Colonic mucosa (tissue), 4 donors: ENCODE results near the gene S100A12. TPM values are rescaled to one million over a fixed set of nuclear protein-coding genes. Genes with fewer than 3 reads are reported as not detected.
A peak's percentile ranks its signal among the peaks of the same experiment; 100 is the strongest.

Experiments used
- DNase-seq: peaks from one replicate; pipeline ENCODE4 v3.0.0-alpha.2; 2020
- H3K27ac ChIP-seq: fragments of 200-600 bp; one replicate; pipeline ENCODE4 v1.8.0; 2021
- H3K27me3 ChIP-seq: fragments of 200-600 bp; one replicate; pipeline ENCODE4 v1.8.0; 2021
- H3K36me3 ChIP-seq: fragments of 200-600 bp; one replicate; pipeline ENCODE4 v1.8.0; 2021
- H3K4me1 ChIP-seq: fragments of 200-600 bp; one replicate; pipeline ENCODE4 v1.8.0; 2021; ENCODE audit warnings: mild to moderate bottlenecking
- H3K4me3 ChIP-seq: fragments of 200-600 bp; one replicate; pipeline ENCODE4 v1.8.0; 2021
- H3K9ac ChIP-seq, 2 donors: one replicate each; pipeline ENCODE4 v1.7.0; 2013; ENCODE audit warnings: control low read depth in 2 of 2, low read depth in 2 of 2, low read length in 2 of 2
- H3K9me3 ChIP-seq: fragments of 200-600 bp; one replicate; pipeline ENCODE4 v1.8.0; 2021
- CTCF ChIP-seq: fragments of 200-600 bp; IDR thresholded peaks from one replicate; pipeline ENCODE4 v1.8.0; 2022; ENCODE audit warnings: antibody characterized with exemption, mild to moderate bottlenecking
- intact Hi-C: fragments of 100-400 bp; cut with DNase I; formaldehyde crosslinking; loops from one replicate; pipeline ENCODE4 v1.14.1; 2022
- total RNA-seq, 2 donors: library from RNA; stranded (reverse); fragmentation: NEBNext Ultra II Directional in 1 of 2; extraction: Animal tissue kit (Norgen Biotek cat#: 25700) in 1 of 2; gene quantifications; one replicate each; pipeline ENCODE4 v1.2.1, GENCODE V29; 2021
- donor health status: healthy.
- donor health status: DM: no; HTN: no; CAD: no.
- donor health status: DM: no; HTN: no; CAD: no.

S100A12 gene
- total RNA-seq, 2 donors from 2014 or later: not detected

- peak; percentile 84 for DNase-seq
- Histone ChIP-seq H3K27ac (peak overlapping the region; percentile 3), H3K27me3 (no peaks in the 10 kb centered on the region), H3K36me3 (no peaks in the 10 kb centered on the region), H3K4me3 (no peak overlapping the region), H3K4me1 (peaks cover 5% of the 10 kb centered on the region), H3K9ac (no peak overlapping the region), H3K9me3 (no peaks in the 10 kb centered on the region)
- intact Hi-C loops: loop anchor here (10.0 kb wide), 2 partner anchors 48 to 208 kb away; partner anchors contain the start of gene S100A2
- no peak for TF ChIP-seq CTCF
Measured at GRCh38 chr1:153357076-153357852, 18.2 kb downstream of the S100A12 start.

GRCh38 chr1:153356392-153357075, 18.9 kb downstream of the S100A12 start:
- peaks cover 5% of the 10 kb centered on the region for H3K4me1 ChIP-seq
- H3K9ac ChIP-seq: no peak overlapping the region
- no peak overlapping the region for H3K27ac ChIP-seq
- no peaks in the 10 kb centered on the region for H3K9me3 ChIP-seq
- TF ChIP-seq CTCF: no peak
- no peak overlapping the region for H3K4me3 ChIP-seq
- DNase-seq: peak; percentile 16
- no peaks in the 10 kb centered on the region for H3K36me3 ChIP-seq
- H3K27me3 ChIP-seq: no peaks in the 10 kb centered on the region
- intact Hi-C loops: loop anchor here (10.0 kb wide), 2 partner anchors 48 to 208 kb away; partner anchors contain the start of gene S100A2

DNA sequence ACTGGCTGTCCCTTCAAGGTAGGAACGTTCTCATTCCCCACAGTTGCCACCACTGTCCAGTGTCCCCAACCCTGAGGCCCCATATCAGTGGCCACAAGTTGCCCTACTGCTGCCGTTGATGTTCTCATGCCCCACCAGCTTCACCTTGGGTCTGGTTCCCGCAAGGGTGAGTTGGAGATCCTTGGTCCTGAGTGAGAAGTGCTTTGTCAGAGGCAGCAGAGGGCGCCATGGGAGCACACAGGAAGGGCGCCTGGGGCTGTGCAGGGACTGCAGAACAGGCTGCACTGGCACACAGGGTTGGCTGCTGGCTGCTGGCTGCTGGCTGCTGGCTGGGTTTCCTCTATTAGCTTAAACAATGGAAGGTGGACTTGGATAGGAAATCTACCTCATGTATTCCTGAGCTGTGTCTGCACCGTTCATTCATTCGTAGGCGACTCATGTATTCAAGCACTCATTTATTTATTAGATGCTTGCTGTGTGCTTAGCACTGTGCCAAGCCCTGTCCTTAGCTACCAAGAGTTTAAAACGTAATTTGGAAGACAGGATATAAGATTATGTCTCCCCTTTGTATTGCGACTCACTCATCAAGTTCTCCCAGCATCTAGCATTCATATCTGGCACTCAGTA, 19.9 kb downstream of the S100A12 start:
- no peaks in the 10 kb centered on the region for H3K9me3 ChIP-seq
- DNase-seq: peak; percentile 61
- no peak overlapping the region for H3K9ac ChIP-seq
- TF ChIP-seq CTCF: peak; percentile 32
- no peak overlapping the region for H3K4me3 ChIP-seq
- intact Hi-C loops: loop anchor here (10.0 kb wide), 2 partner anchors 49 to 209 kb away; partner anchors contain the start of gene S100A2
- no peaks in the 10 kb centered on the region for H3K27me3 ChIP-seq
- H3K4me1 ChIP-seq: peaks cover 5% of the 10 kb centered on the region
- H3K36me3 ChIP-seq: no peaks in the 10 kb centered on the region
- H3K27ac ChIP-seq: no peak overlapping the region

DNA sequence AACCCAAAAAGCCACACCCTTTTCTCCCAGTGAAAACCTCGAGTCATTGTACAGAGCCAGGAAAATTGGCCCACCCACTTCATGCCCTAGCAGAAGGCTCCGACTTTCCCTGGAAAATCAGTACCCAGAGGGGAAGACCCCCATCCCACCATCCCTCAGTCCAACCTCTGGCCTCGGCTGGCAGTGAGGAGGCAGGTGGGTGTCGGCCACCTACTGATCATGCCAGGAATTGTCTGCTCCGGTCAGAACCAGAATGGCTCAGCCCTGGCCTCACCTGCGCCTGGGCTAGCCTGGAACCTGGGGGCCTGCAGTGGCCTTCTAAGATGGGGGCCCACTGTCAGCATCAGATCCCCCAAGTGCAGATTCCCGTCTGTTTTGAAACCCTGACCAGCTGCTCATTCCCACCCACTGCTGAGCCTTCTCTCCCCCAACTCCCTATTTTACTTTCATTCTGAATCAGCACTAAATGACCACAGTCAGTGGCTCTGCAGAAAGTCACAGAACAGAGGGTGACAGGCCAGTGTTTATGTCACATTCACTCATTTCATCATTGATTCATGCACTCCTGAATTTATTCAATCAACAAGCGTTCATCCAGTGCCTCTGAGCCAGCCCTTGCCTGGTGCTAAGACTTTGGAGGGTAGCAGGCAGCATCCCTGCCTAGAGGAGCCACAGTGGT, 20.8 kb downstream of the S100A12 start:
- Histone ChIP-seq H3K27me3 (no peaks in the 10 kb centered on the region), H3K27ac (no peak overlapping the region), H3K36me3 (no peaks in the 10 kb centered on the region), H3K4me1 (no peaks in the 10 kb centered on the region), H3K4me3 (no peak overlapping the region), H3K9ac (no peak overlapping the region), H3K9me3 (no peaks in the 10 kb centered on the region)
- intact Hi-C loops: loop anchor here (10.0 kb wide), 2 partner anchors 50 to 210 kb away; partner anchors contain the start of gene S100A2
- peak; percentile 16 for DNase-seq
- no peak for TF ChIP-seq CTCF
